AG04450 (cell line): ENCODE measurements around the gene CHCHD2. TPM values are rescaled to one million over a fixed set of nuclear protein-coding genes. Genes with fewer than 3 reads are reported as not detected.
"Not testable (repeated sequence)": the region's sequence is repeated elsewhere in the genome, so short reads cannot be mapped to it uniquely, and the experiment has no call there.

Source experiments
- CTCF ChIA-PET: fragments of 300-600, 350-600 bp; formaldehyde crosslinking; extraction: SDS; loops from one replicate; lab custom pipeline; 2022; ENCODE audit warnings: antibody characterized with exemption, inconsistent platforms; lab: Charles Lee
- POLR2A ChIA-PET: fragments of 350-600 bp; formaldehyde crosslinking; extraction: SDS; loops from one replicate; lab custom pipeline; 2021; ENCODE audit warnings: antibody characterized with exemption, inconsistent platforms; lab: Yijun Ruan, JAX
- DNase-seq: peaks from one replicate; pipeline ENCODE4 v3.0.0-alpha.2; 2011; ENCODE audit warnings: low read depth, low spot score
- H3K27ac ChIP-seq: one replicate; pipeline ENCODE4 v1.5.1; 2012; ENCODE audit warnings: low read depth, low read length, control low read depth
- H3K27me3 ChIP-seq: one replicate; pipeline ENCODE4 v1.6.0; 2012; ENCODE audit warnings: low read length; ENCODE audit not compliant: control insufficient read depth, insufficient read depth
- H3K4me3 ChIP-seq: 2 replicates; pipeline ENCODE4 v1.5.1; 2011; ENCODE audit warnings: mild to moderate bottlenecking, low read depth, low read length, control low read depth
- H3K9me3 ChIP-seq: 2 replicates; pipeline ENCODE4 v1.5.1; 2012; ENCODE audit warnings: low read length; ENCODE audit not compliant: control insufficient read depth, insufficient read depth
- CTCF ChIP-seq: IDR thresholded peaks from 2 replicates; pipeline ENCODE4 v1.5.1; 2011; ENCODE audit warnings: low read depth, low read length, control low read depth, inconsistent platforms
- polyA plus RNA-seq: library from polyadenylated mRNA; depleted of rRNA; stranded (reverse); fragments of >200 nt; gene quantifications from 2 replicates; pipeline ENCODE4 v1.2.3, GENCODE V29; 2011

Gene CHCHD2
- polyA plus RNA-seq, 1 experiment: 310 TPM

- ChIA-PET POLR2A (interaction anchor here (0.6 to 1.3 kb wide), 4 partner anchors 9 to 71 kb away, joined by 3 to 8 read pairs (median 4); partner anchors contain the start of gene SUMF2), CTCF (interaction anchor here (0.5 to 3.9 kb wide), 21 partner anchors 8 to 813 kb away, joined by 3 to 23 read pairs (median 4); partner anchors contain the start of gene CHCHD2)
- Histone ChIP-seq H3K27ac (peak within 1 kb of the TSS; percentile 39), H3K9me3 (no peaks in the 10 kb centered on the region), H3K27me3 (no peaks in the 10 kb centered on the region), H3K4me3 (no peak within 1 kb of the TSS)
- TF ChIP-seq CTCF: peak; percentile 21; the same call in 1 of the 2 replicates
- DNase-seq: peak; percentile 50
Observed at GRCh38 chr7:56092789-56093531, 13.3 kb downstream of the CHCHD2 start, which contains the start of gene PHKG1. Gene PHKG1 (minus strand): TSS chr7:56092952. CDS start chr7:56088941, 4,011 bp downstream.

- ChIA-PET CTCF (interaction anchor here (0.6 to 3.9 kb wide), 18 partner anchors 9 to 812 kb away, joined by 3 to 23 read pairs (median 5); partner anchors contain the start of gene CHCHD2), POLR2A (interaction anchor here (0.9 to 1.3 kb wide), 3 partner anchors 9 to 28 kb away, joined by 3 to 8 read pairs (median 3); partner anchors contain the start of gene SUMF2)
- H3K4me3 ChIP-seq, H3K27me3 ChIP-seq, DNase-seq, H3K9me3 ChIP-seq: not testable (repeated sequence)
- H3K27ac ChIP-seq: peak overlapping the region; percentile 39
Observed at GRCh38 chr7:56092388-56092787, 13.9 kb downstream of the CHCHD2 start.

GRCh38 chr7:56091591-56091990 lies 14.7 kb downstream of the CHCHD2 start:
- POLR2A ChIA-PET: interaction anchor here (1.3 kb wide), 1 partner anchor 27 kb away, joined by 3 read pairs; the partner anchor contains the start of gene SUMF2

GRCh38 chr7:56087445-56087844 lies 18.8 kb downstream of the CHCHD2 start:
- no peak overlapping the region for H3K27ac ChIP-seq
- H3K9me3 ChIP-seq: no peaks in the 10 kb centered on the region
- CTCF ChIA-PET: no interaction called here
- DNase-seq: no peak
- H3K27me3 ChIP-seq: no peaks in the 10 kb centered on the region
- no peak overlapping the region for H3K4me3 ChIP-seq
- POLR2A ChIA-PET: no interaction called here
- no peak for TF ChIP-seq CTCF

More at GRCh38 chr7:56091591-56091990, 14.7 kb downstream of the CHCHD2 start:
- Histone ChIP-seq H3K27me3 (no peaks in the 10 kb centered on the region), H3K27ac (no peak overlapping the region), H3K4me3 (no peak overlapping the region), H3K9me3 (no peaks in the 10 kb centered on the region)
- DNase-seq: no peak
- no peak for TF ChIP-seq CTCF
- CTCF ChIA-PET: interaction anchor here (1.0 to 3.9 kb wide), 5 partner anchors 13 to 812 kb away, joined by 4 to 23 read pairs (median 10); no protein-coding TSS in a partner anchor

- Histone ChIP-seq H3K27me3 (no peaks in the 10 kb centered on the region), H3K9me3 (no peaks in the 10 kb centered on the region), H3K27ac (no peak overlapping the region), H3K4me3 (no peak overlapping the region)
- DNase-seq: no peak
- CTCF ChIA-PET: no interaction called here
- POLR2A ChIA-PET: no interaction called here
- TF ChIP-seq CTCF: no peak
Observed at GRCh38 chr7:56086761-56087160, 19.5 kb downstream of the CHCHD2 start.
